Thyroid gland (tissue), 4 donors: ENCODE measurements around the gene C6orf141. TPM values are rescaled to one million over a fixed set of nuclear protein-coding genes. Genes with fewer than 3 reads are reported as not detected.

Experiments
- DNase-seq, 2 donors: peaks; one replicate each; pipeline ENCODE4 v3.0.0-alpha.2; 2019
- H3K27ac ChIP-seq, 3 donors: fragments of 200-600 bp; sonication (generic); 1 replicate in 2 of 3; 2 replicates in 1 of 3; pipeline ENCODE4 v1.5.1; 2016 to 2019; ENCODE audit warnings: mild to moderate bottlenecking in 1 of 3, moderate library complexity in 1 of 3
- H3K27me3 ChIP-seq: fragments of 200-600 bp; sonication (generic); one replicate; pipeline ENCODE4 v1.5.1; 2019
- H3K36me3 ChIP-seq, 2 donors: fragments of 200-600 bp; sonication (generic); one replicate each; pipeline ENCODE4 v1.5.1; 2016 to 2019
- H3K4me1 ChIP-seq, 2 donors: fragments of 200-600 bp; sonication (generic); one replicate each; pipeline ENCODE4 v1.5.1; 2017 to 2019
- H3K4me3 ChIP-seq, 3 donors: fragments of 200-600 bp; sonication (generic); replicated peaks in 1 of 3; 1 replicate in 2 of 3; 2 replicates in 1 of 3; pipeline ENCODE4 v1.5.1; 2016; ENCODE audit warnings: mild to moderate bottlenecking in 1 of 3
- H3K9me3 ChIP-seq: fragments of 200-600 bp; sonication (generic); one replicate; pipeline ENCODE4 v1.5.1; 2017
- CTCF ChIP-seq, 6 experiments: fragments of 200-600 bp in 3 of 6; fragments of 450-650 bp in 3 of 6; sonication (generic) in 3 of 6; IDR thresholded peaks; one replicate each; pipeline ENCODE4 v1.5.1; 2016 to 2019; ENCODE audit warnings: antibody characterized with exemption in 6 of 6, mild to moderate bottlenecking in 2 of 6, inconsistent platforms in 1 of 6, moderate library complexity in 1 of 6
- POLR2A ChIP-seq, 2 donors: fragments of 450-650 bp; IDR thresholded peaks; one replicate each; pipeline ENCODE4 v1.6.1; 2017; ENCODE audit warnings: antibody characterized with exemption in 2 of 2, mild to moderate bottlenecking in 2 of 2, moderate library complexity in 1 of 2
- WGBS, 2 donors: methylation state at CpG; one replicate each; pipeline ENCODE4 v1.1.5; 2017; 5-methylcytosine and 5-hydroxymethylcytosine counted together
- intact Hi-C: fragments of 100-400 bp; cut with DNase I; formaldehyde crosslinking; loops from one replicate; pipeline ENCODE4 v1.15.1; 2023
- total RNA-seq, 4 donors: library from RNA; depleted of rRNA; stranded (reverse); fragments of >200 nt; gene quantifications; one replicate each; pipeline ENCODE4 v1.2.3, GENCODE V29; 2016

Gene C6orf141
- total RNA-seq, 4 donors from 2014 or later: 7.4 to 19.8 (median 11.3) TPM

DNA sequence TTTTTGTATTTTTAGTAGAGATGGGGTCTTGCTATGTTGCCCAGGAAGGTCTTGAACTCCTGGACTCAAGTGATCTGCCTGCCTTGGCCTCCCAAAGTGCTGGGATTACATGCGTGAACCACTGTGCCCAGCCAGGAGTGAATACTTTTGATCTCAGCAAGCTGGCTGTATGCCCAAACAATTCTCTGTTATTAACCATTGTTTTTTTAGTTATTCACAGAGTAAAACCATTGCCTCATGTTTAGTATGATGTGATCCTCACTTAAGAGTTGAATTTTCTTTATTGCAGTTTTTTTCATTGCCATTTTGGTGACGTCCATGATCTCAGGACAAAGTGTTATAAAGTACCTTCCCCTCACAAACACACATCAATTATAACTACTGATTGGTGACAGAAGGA is 14.8 kb downstream of the C6orf141 start:
- H3K27me3 ChIP-seq: no peaks in the 10 kb centered on the region
- H3K9me3 ChIP-seq: no peaks in the 10 kb centered on the region
- no peaks in the 10 kb centered on the region for H3K4me1 ChIP-seq
- WGBS, 2 donors: 37 to 55% methylated on average over 2 of the region's 2 CpGs
- intact Hi-C loops: no loop called here
- H3K27ac ChIP-seq: peak overlapping the region in 1 of 3 donors; percentile 20
- TF ChIP-seq CTCF (IDR thresholded peaks at IDR 0.05): no peak
- TF ChIP-seq POLR2A (IDR thresholded peaks at IDR 0.05): no peak
- DNase-seq: no peak
- H3K4me3 ChIP-seq: no peak overlapping the region
- no peaks in the 10 kb centered on the region for H3K36me3 ChIP-seq

DNA sequence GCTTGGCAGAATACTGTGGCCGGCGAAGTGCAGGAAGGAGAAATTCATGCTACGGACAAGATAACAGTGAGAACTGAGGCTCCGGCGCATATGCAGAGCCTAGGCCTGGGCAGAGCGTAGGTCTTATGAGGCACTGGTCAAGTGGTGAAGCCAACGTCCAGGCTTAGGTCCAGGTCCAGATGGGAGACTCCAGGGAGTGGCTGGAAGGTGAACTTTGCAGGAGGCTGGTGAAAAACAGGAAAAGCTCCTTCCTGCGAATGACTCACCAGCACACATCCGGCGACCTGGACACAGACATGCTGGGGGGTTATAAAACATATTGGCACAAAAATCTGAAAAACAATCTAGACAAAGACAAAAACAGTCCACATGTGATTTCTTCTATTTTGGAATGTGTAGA is 15.4 kb downstream of the C6orf141 start:
- intact Hi-C loops: no loop called here
- Histone ChIP-seq H3K4me1 (no peaks in the 10 kb centered on the region), H3K27ac (no peak overlapping the region), H3K9me3 (no peaks in the 10 kb centered on the region), H3K4me3 (no peak overlapping the region), H3K27me3 (no peaks in the 10 kb centered on the region), H3K36me3 (no peaks in the 10 kb centered on the region)
- TF ChIP-seq POLR2A (IDR thresholded peaks at IDR 0.05): peak in 1 of 2 donors; percentile 27
- no peak for TF ChIP-seq CTCF (IDR thresholded peaks at IDR 0.05)
- WGBS, 2 donors: 80 to 81% methylated on average over 10 of the region's 10 CpGs
- peak; percentile 6 to 20 for DNase-seq

GRCh38 chr6:49570474-49571079 is 20.1 kb downstream of the C6orf141 start:
- 56 to 65% methylated on average over 6 of the region's 6 CpGs for WGBS, 2 donors
- Histone ChIP-seq H3K27me3 (no peaks in the 10 kb centered on the region), H3K27ac (no peak overlapping the region), H3K9me3 (no peaks in the 10 kb centered on the region), H3K4me3 (no peak overlapping the region), H3K36me3 (no peaks in the 10 kb centered on the region), H3K4me1 (no peaks in the 10 kb centered on the region)
- TF ChIP-seq CTCF (IDR thresholded peaks at IDR 0.05): no peak
- no peak for TF ChIP-seq POLR2A (IDR thresholded peaks at IDR 0.05)
- DNase-seq: no peak
- intact Hi-C loops: no loop called here

DNA sequence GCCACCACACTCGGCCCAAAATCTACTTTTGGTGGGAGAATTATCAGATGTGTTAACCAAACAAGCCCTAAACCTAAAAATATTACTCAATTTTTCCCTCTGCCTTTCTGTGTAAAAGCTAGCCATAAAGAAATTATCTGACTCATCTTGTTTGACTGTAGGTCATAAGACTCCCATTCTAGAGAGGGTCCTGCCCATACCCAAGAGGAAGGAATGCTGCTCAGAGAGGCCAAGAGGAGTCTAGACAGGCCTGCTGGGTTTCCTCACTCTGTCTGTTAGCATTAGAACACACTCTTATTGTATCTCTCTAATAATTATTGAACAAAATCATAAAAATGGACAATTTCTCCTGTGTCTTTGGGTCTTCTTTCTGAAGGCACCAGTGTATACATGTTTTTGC is 26.1 kb downstream of the C6orf141 start:
- Histone ChIP-seq H3K27me3 (no peaks in the 10 kb centered on the region), H3K27ac (no peak overlapping the region), H3K4me1 (no peaks in the 10 kb centered on the region), H3K36me3 (no peaks in the 10 kb centered on the region), H3K9me3 (no peaks in the 10 kb centered on the region), H3K4me3 (no peak overlapping the region)
- 100% methylated on average over 1 of the region's 1 CpG for WGBS, 2 donors
- TF ChIP-seq CTCF (IDR thresholded peaks at IDR 0.05): no peak
- TF ChIP-seq POLR2A (IDR thresholded peaks at IDR 0.05): no peak
- DNase-seq: no peak
- intact Hi-C loops: no loop called here

GRCh38 chr6:49579649-49580048 is 29.2 kb downstream of the C6orf141 start:
- no peak for DNase-seq
- Histone ChIP-seq H3K27me3 (no peaks in the 10 kb centered on the region), H3K36me3 (no peaks in the 10 kb centered on the region), H3K9me3 (no peaks in the 10 kb centered on the region), H3K4me1 (no peaks in the 10 kb centered on the region), H3K4me3 (no peak overlapping the region), H3K27ac (no peak overlapping the region)
- intact Hi-C loops: no loop called here
- no peak for TF ChIP-seq POLR2A (IDR thresholded peaks at IDR 0.05)
- no peak for TF ChIP-seq CTCF (IDR thresholded peaks at IDR 0.05)
